ENCODE measurements around the gene MILR1. TPM values are rescaled to one million over a fixed set of nuclear protein-coding genes. Genes with fewer than 3 reads are reported as not detected.

The MILR1 gene
- 0.28 and 4.3 TPM in 2 replicates for total RNA-seq

GRCh38 chr17:64448665-64449512 is at the start of gene MILR1:
Gene MILR1 (plus strand): TSS chr17:64449115. CDS start chr17:64449169, 54 bp downstream.

GRCh38 chr17:64496786-64497564 is 48.1 kb downstream of the MILR1 start, which contains the start of gene POLG2:
Gene POLG2 (minus strand): TSS chr17:64497054. CDS start chr17:64496968, 86 bp downstream.

GRCh38 chr17:64506201-64506575 is 57.3 kb downstream of the MILR1 start, which contains the start of gene DDX5:
Gene DDX5 (minus strand): TSS chr17:64506289. CDS start chr17:64506119, 170 bp downstream.

GRCh38 chr17:64506576-64507412 is 57.9 kb downstream of the MILR1 start, which contains the start of gene CEP95:
Gene CEP95 (plus strand): TSS chr17:64506977. CDS start chr17:64507098, 121 bp downstream.

Other genes with a start within 250 kb of the MILR1 start
- 23.5 and 27.5 TPM in 2 replicates for gene TEX2, start 185.9 kb upstream of the MILR1 start, total RNA-seq
- not detected in 2 replicates for gene PECAM1, start 58.3 kb upstream of the MILR1 start, total RNA-seq
- gene POLG2, start 47.9 kb downstream of the MILR1 start, total RNA-seq = 4.4 and 6.6 TPM in 2 replicates
- 299 and 479 TPM in 2 replicates for gene DDX5, start 57.2 kb downstream of the MILR1 start, total RNA-seq
- 16.9 and 20.0 TPM in 2 replicates for gene CEP95, start 57.9 kb downstream of the MILR1 start, total RNA-seq
- gene SMURF2, start 213.2 kb downstream of the MILR1 start, total RNA-seq = 19.0 and 21.1 TPM in 2 replicates

All from airway epithelial cell (primary cell).